Upper lobe of right lung (tissue), 1 donor: ENCODE results near the gene CBLN4. TPM values are rescaled to one million over a fixed set of nuclear protein-coding genes. Genes with fewer than 3 reads are reported as not detected.

ENCODE experiments used
- ATAC-seq: fragments of 200-7000 bp; cut with Tn5 transposase; one replicate; pipeline ENCODE4 v1.9.1; 2020; ENCODE audit warnings: mild to moderate bottlenecking, moderate library complexity
- DNase-seq: peaks from one replicate; pipeline ENCODE4 v3.0.0-alpha.2; 2020
- H3K27ac ChIP-seq: fragments of 200-600 bp; one replicate; pipeline ENCODE4 v1.8.0; 2022
- H3K27me3 ChIP-seq: fragments of 200-600 bp; one replicate; pipeline ENCODE4 v1.8.0; 2022; ENCODE audit warnings: mild to moderate bottlenecking
- H3K36me3 ChIP-seq: fragments of 200-600 bp; one replicate; pipeline ENCODE4 v1.8.0; 2022
- H3K4me1 ChIP-seq: fragments of 200-600 bp; one replicate; pipeline ENCODE4 v1.8.0; 2022
- H3K4me3 ChIP-seq: fragments of 200-600 bp; one replicate; pipeline ENCODE4 v1.8.0; 2022; ENCODE audit warnings: mild to moderate bottlenecking
- H3K9me3 ChIP-seq: fragments of 200-600 bp; one replicate; pipeline ENCODE4 v1.8.0; 2022
- intact Hi-C: fragments of 100-400 bp; cut with DNase I; formaldehyde crosslinking; loops from one replicate; pipeline ENCODE4 v1.11.0; 2022
- total RNA-seq: library from RNA; stranded (reverse); fragmentation: NEBNext Ultra II Directional; extraction: Animal tissue kit (Norgen Biotek cat#: 25700); gene quantifications from one replicate; pipeline ENCODE4 v1.2.1, GENCODE V29; 2021
- TF ChIP-seq, protein P1 (sequence below): fragments of 200-600 bp; IDR thresholded peaks from one replicate; pipeline ENCODE4 v1.8.0; 2022; ENCODE audit warnings: antibody characterized with exemption
- donor health status: DM: no; HTN: yes; CAD: no; lungs with severe emphysema.

The CBLN4 gene
- total RNA-seq, 1 donor from 2014 or later: 1.5 TPM

DNA sequence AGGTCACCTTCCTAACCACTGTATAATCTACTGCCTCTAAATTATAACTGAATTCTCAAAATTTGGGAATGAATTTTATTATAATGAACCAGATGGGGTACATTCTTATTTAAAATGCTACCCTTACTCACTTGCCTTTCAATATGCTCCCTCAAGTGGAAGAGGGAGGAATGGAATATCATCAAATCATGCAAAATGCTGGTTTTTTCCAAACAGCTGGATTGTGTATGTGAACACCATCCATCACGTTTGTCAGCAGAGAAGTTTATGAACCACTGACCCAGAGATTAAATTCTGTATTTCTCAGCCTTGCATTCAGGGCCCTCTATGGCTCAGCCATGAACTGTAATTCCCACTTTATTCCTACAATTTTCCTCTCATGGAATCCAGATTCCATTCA, 40.5 kb downstream of the CBLN4 start:
- Histone ChIP-seq H3K27me3 (no peaks in the 10 kb centered on the region), H3K4me1 (no peaks in the 10 kb centered on the region), H3K9me3 (no peaks in the 10 kb centered on the region), H3K4me3 (no peak overlapping the region), H3K36me3 (no peaks in the 10 kb centered on the region), H3K27ac (no peak overlapping the region)
- ATAC-seq (no peak), DNase-seq (no peak)
- TF ChIP-seq, protein P1, sequence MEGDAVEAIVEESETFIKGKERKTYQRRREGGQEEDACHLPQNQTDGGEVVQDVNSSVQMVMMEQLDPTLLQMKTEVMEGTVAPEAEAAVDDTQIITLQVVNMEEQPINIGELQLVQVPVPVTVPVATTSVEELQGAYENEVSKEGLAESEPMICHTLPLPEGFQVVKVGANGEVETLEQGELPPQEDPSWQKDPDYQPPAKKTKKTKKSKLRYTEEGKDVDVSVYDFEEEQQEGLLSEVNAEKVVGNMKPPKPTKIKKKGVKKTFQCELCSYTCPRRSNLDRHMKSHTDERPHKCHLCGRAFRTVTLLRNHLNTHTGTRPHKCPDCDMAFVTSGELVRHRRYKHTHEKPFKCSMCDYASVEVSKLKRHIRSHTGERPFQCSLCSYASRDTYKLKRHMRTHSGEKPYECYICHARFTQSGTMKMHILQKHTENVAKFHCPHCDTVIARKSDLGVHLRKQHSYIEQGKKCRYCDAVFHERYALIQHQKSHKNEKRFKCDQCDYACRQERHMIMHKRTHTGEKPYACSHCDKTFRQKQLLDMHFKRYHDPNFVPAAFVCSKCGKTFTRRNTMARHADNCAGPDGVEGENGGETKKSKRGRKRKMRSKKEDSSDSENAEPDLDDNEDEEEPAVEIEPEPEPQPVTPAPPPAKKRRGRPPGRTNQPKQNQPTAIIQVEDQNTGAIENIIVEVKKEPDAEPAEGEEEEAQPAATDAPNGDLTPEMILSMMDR: peak; percentile 13
- intact Hi-C loops: no loop called here

DNA sequence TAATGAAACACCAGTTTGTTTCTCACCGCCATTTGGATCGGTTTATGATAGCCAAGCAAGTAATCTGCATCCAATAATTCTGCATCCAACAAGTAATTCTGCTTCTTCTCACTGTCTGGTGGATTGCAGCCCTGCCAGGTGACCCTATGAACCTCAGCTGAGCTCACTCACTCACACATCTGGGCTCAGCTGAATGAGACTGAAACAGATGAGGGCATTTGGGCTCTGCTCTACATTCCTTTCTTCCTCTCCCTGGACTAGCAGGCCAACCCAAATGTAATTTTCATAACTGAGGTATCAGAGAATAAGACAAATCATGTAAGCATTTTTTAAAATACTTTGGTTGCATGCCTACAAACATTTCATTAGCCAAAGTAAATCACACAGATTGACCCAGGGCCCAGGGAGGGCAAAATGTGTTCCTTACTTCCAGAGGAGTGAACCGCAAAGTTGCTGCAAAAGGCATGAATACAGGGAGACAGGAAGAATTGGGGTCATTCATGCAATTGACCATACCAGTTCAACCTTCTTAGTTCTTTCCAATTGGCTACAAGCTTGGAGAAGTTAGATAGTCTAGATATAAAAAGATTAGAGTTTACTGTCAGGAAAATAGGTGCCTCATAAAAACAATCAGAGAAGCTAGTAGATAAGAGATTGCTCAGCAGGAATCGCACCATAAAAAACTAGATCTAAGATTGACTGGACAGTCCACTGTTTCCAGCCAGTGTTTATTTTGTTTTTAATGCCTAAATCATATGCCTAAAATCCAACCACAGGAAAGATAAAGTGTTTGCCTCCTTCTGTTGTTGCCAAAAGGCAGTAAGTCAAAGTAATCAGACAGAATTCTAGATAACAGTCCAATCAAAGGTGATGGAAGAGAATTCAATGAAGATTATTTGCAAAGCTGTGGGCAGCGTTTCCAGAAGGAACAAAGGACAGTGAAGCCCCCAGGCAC, 43.7 kb downstream of the CBLN4 start:
- Histone ChIP-seq H3K4me3 (no peak overlapping the region), H3K36me3 (no peaks in the 10 kb centered on the region), H3K27me3 (no peaks in the 10 kb centered on the region), H3K27ac (no peak overlapping the region), H3K9me3 (no peaks in the 10 kb centered on the region), H3K4me1 (no peaks in the 10 kb centered on the region)
- TF ChIP-seq, protein P1: no peak
- ATAC-seq (peak; percentile 77), DNase-seq (no peak)
- intact Hi-C loops: no loop called here

DNA sequence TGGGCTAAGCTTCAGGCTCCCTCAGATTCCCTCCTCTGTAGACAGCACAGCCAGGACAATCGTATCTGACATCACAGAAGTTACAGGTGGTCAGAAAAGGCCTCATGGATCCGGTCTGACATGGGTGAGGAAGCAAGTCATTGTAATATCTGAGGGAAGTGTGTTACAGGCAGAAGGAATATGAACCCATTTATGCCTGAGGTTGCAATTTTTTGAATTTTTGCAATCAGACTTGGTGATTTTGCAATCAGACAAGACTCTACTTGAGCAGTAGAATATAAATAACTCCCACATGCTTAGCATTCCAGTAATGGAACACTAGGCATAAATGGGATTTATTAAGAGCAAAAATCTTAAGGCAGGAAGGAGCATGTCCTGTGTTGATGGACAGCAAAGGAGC, 52.1 kb downstream of the CBLN4 start:
- TF ChIP-seq, protein P1: no peak
- intact Hi-C loops: no loop called here
- H3K4me3 ChIP-seq: no peak overlapping the region
- ATAC-seq (peak; percentile 65), DNase-seq (no peak)
- H3K27ac ChIP-seq: no peak overlapping the region
- H3K27me3 ChIP-seq: no peaks in the 10 kb centered on the region
- H3K4me1 ChIP-seq: peaks cover 12% of the 10 kb centered on the region
- H3K36me3 ChIP-seq: no peaks in the 10 kb centered on the region
- H3K9me3 ChIP-seq: no peaks in the 10 kb centered on the region

DNA sequence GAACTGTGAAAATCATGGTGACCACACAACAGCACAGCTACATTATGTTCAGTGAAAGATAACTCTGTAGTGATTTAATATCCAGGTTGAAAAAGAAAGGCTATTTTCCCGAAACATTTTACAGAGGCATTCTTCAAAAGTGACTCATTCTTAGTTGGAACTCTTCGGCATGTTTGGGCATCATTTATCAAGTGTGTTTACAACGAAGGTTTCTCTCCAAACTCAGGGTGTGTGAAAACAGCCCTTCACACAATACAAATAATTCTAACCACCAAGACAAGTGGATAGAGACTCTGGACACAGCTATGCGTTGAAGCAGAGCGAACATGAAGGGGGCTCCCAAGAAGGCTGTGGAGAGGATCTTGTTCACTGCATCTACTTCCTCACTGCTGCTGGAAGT, 57.6 kb downstream of the CBLN4 start:
- Histone ChIP-seq H3K4me1 (peaks cover 12% of the 10 kb centered on the region), H3K27ac (no peak overlapping the region), H3K36me3 (no peaks in the 10 kb centered on the region), H3K27me3 (no peaks in the 10 kb centered on the region), H3K4me3 (no peak overlapping the region), H3K9me3 (no peaks in the 10 kb centered on the region)
- ATAC-seq: no peak
- intact Hi-C loops: no loop called here
- TF ChIP-seq, protein P1: no peak
- DNase-seq: no peak

Other genes starting within 250 kb of the CBLN4 start
- not detected for gene MC3R, start 243.2 kb upstream of the CBLN4 start, total RNA-seq